Kidney epithelial cell (primary cell): ENCODE measurements around the gene FETUB. TPM values are rescaled to one million over a fixed set of nuclear protein-coding genes. Genes with fewer than 3 reads are reported as not detected.

Experiments
- DNase-seq: peaks from one replicate; pipeline ENCODE4 v3.0.0-alpha.2; 2010; ENCODE audit warnings: low read depth
- H3K27me3 ChIP-seq: 2 replicates; pipeline ENCODE4 v1.6.0; 2011; ENCODE audit warnings: low read length; ENCODE audit not compliant: control insufficient read depth, insufficient read depth
- H3K36me3 ChIP-seq: 2 replicates; pipeline ENCODE4 v1.5.1; 2011; ENCODE audit warnings: low read length; ENCODE audit not compliant: control insufficient read depth, insufficient read depth
- H3K4me3 ChIP-seq: 2 replicates; pipeline ENCODE4 v1.5.1; 2011; ENCODE audit warnings: low read depth, mild to moderate bottlenecking, control low read depth, low read length
- total RNA-seq: library from RNA; depleted of rRNA; stranded (reverse); fragments of >200 nt; gene quantifications from 2 replicates; pipeline ENCODE4 v1.2.3, GENCODE V29; 2015
- TF ChIP-seq, protein P1 (sequence below): IDR thresholded peaks from 2 replicates; pipeline ENCODE4 v1.5.1; 2011; ENCODE audit warnings: mild to moderate bottlenecking, moderate library complexity, low read length, control low read depth, inconsistent platforms; ENCODE audit not compliant: insufficient read depth, poor library complexity, severe bottlenecking

The FETUB gene
- total RNA-seq, 1 donor from 2014 or later: not detected

DNA sequence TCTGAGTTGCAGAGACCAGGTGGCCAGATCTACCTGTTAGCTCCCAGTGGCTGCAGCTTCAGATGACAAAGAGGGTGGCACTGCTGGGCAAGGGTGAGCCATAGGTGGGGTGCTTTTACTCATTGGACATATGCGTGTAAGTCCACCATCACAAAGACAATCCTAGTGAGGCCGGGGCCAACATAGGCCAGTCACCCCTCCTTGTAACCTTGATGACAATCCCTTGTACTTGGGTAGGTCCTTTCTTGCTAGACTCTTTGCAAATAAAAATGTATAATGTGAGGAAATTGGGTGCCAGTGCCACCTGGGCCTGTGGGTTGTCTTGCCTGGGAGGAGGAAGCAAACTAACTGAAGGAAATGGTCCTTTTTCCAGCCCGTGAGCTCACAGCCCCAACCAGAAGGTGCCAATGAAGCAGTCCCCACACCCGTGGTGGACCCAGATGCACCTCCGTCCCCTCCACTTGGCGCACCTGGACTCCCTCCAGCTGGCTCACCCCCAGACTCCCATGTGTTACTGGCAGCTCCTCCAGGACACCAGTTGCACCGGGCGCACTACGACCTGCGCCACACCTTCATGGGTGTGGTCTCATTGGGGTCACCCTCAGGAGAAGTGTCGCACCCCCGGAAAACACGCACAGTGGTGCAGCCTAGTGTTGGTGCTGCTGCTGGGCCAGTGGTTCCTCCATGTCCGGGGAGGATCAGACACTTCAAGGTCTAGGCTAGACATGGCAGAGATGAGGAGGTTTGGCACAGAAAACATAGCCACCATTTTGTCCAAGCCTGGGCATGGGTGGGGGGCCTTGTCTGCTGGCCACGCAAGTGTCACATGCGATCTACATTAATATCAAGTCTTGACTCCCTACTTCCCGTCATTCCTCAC, 19.7 kb upstream of the FETUB start:
- TF ChIP-seq, protein P1, sequence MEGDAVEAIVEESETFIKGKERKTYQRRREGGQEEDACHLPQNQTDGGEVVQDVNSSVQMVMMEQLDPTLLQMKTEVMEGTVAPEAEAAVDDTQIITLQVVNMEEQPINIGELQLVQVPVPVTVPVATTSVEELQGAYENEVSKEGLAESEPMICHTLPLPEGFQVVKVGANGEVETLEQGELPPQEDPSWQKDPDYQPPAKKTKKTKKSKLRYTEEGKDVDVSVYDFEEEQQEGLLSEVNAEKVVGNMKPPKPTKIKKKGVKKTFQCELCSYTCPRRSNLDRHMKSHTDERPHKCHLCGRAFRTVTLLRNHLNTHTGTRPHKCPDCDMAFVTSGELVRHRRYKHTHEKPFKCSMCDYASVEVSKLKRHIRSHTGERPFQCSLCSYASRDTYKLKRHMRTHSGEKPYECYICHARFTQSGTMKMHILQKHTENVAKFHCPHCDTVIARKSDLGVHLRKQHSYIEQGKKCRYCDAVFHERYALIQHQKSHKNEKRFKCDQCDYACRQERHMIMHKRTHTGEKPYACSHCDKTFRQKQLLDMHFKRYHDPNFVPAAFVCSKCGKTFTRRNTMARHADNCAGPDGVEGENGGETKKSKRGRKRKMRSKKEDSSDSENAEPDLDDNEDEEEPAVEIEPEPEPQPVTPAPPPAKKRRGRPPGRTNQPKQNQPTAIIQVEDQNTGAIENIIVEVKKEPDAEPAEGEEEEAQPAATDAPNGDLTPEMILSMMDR: no peak
- DNase-seq: no peak
- no peaks in the 10 kb centered on the region for H3K27me3 ChIP-seq
- no peaks in the 10 kb centered on the region for H3K36me3 ChIP-seq
- H3K4me3 ChIP-seq: no peak overlapping the region

DNA sequence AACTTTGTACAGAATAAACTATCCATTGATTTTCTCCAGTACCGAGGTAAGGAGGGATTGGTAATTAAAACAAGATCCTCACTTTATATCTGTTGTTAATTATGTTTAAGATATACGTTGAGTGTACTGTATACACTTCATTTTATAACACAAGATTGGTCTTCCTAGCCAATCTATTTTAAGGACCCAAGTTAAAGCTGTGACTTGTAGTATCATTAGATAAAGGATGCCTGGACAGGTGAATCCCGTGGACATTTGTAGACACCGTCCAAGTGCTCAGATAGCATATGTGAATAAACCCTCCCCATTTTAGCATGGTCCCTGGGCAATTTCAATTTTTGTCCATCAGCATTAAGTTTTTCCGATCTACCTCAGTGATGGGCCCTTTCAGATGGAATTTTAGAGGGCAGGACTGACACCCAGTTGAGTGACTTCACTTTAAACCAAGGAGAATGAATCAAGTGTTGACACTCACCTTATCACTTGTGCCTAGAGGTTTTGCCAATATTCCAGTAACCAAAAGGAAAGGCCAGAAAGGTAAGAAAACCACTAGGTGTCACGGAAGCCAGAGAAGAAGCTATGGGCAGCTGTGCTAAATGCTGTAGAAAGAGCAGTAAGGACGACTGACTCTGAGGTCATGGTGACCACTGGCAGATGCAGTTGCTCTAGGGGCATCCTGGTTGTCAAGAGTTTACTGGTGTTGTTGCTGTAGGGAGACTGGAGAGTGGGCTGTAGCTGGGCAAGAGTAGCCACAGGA, 18.1 kb upstream of the FETUB start:
- TF ChIP-seq, protein P1: no peak
- DNase-seq: no peak
- H3K27me3 ChIP-seq: no peaks in the 10 kb centered on the region
- H3K4me3 ChIP-seq: no peak overlapping the region
- H3K36me3 ChIP-seq: no peaks in the 10 kb centered on the region

DNA sequence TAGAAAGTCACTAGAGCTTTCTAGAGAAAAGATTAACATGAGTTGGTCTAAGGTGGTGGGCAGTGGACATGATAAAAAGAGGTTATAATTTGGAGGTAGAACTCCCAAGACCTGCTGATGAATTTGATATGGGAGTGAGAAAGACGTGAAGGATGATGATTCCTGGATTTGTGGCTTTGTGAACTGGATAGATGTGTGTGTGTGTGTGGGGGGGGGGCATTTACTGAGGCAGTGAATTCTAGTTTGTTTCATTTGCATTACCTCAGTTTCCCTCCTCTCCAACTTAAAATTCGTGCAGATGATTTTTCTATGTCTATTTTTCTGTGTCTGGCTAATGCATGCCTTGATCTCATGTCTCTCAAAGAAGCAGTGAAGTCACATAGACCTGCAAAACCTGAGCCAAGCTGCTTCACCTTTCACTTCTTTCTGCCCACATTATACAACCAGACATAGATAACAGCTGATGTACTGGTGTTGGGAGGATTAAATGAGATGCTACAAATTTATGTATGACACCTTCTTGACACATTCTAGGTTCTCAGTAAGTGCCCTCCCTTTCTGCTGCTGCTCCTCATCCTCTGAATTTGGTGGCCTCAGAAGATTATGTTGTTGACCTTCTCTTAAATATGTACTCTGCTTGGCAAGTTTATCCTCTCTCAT, 17.4 kb upstream of the FETUB start:
- TF ChIP-seq, protein P1: no peak
- H3K27me3 ChIP-seq: no peaks in the 10 kb centered on the region
- DNase-seq: no peak
- no peaks in the 10 kb centered on the region for H3K36me3 ChIP-seq
- H3K4me3 ChIP-seq: no peak overlapping the region

DNA sequence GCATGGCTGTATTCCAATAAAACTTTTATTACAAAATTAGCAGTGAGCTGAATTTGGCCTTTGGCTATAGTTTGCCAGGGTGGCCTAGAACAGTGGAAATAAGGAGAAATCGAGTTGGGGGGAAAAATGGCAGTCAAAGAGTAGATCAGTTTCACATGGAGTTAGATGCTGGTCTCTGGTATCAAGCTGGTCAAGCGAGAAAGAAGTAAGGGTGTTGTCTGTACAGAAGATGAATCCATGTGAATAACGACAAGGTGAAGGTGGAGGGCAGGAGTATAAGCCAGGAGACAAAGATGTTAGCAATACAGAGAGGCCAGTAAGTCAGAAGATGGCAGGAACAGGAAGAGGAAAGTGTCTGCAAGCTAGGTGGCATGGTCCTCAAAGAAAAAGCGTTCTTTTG, 15.6 kb upstream of the FETUB start:
- TF ChIP-seq, protein P1: no peak
- DNase-seq: no peak
- Histone ChIP-seq H3K36me3 (no peaks in the 10 kb centered on the region), H3K27me3 (no peaks in the 10 kb centered on the region), H3K4me3 (no peak overlapping the region)

DNA sequence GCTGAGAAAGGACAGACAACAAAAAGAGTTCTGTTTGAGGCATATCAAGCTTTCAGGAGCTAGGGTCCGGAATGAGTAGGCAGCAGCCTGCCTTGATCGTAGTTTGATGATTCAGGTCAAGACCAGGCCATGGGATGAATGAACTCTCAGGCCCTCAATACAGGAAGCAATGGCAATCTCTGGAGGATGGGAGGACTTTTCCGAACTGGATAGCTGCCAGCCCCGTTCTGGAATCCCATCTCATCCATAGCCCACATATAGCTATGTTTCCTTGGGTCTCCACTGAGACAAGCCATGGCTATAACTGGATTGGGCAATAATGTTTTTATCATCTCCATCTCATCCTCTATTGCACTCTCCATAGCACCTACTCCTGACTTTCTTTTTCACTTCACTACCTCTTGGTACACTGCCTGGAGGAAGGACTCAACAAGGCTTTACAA, 14.6 kb upstream of the FETUB start:
- TF ChIP-seq, protein P1: no peak
- Histone ChIP-seq H3K36me3 (no peaks in the 10 kb centered on the region), H3K4me3 (no peak overlapping the region), H3K27me3 (no peaks in the 10 kb centered on the region)
- DNase-seq: no peak
